Activated T-helper 17 cell treated with anti-CD3 and anti-CD28 coated beads, Interleukin-2, amount 50 U/mL, for 72 hours (primary cell): ENCODE measurements around the gene RAB11FIP2. TPM values are rescaled to one million over a fixed set of nuclear protein-coding genes. Genes with fewer than 3 reads are reported as not detected.

ENCODE experiments used
- ATAC-seq: fragments of 150-1000 bp; cut with Tn5 transposase; replicated peaks from 2 replicates; pipeline ENCODE4 v1.10.0; 2021; ENCODE audit warnings: mild to moderate bottlenecking, moderate library complexity
- H3K27ac Mint-ChIP-seq: one replicate; pipeline ENCODE4 v1.8.0; 2022; ENCODE audit warnings: mixed read lengths
- H3K27me3 Mint-ChIP-seq: one replicate; pipeline ENCODE4 v1.8.0; 2022; ENCODE audit warnings: mixed read lengths
- H3K36me3 Mint-ChIP-seq: one replicate; pipeline ENCODE4 v1.8.0; 2022; ENCODE audit warnings: low read depth, mild to moderate bottlenecking, mixed read lengths
- H3K4me1 Mint-ChIP-seq: one replicate; pipeline ENCODE4 v1.8.0; 2022; ENCODE audit warnings: mixed read lengths
- H3K4me3 Mint-ChIP-seq: one replicate; pipeline ENCODE4 v1.8.0; 2022; ENCODE audit warnings: mild to moderate bottlenecking, mixed read lengths
- H3K9me3 Mint-ChIP-seq: one replicate; pipeline ENCODE4 v1.8.0; 2022; ENCODE audit warnings: mixed read lengths
- total RNA-seq, 2 donors: library from RNA; stranded (reverse); gene quantifications; one replicate each; pipeline ENCODE4 v1.2.3, GENCODE V29; 2022

The RAB11FIP2 gene
- total RNA-seq, 2 donors from 2014 or later = 9.4 to 12.6 TPM

DNA sequence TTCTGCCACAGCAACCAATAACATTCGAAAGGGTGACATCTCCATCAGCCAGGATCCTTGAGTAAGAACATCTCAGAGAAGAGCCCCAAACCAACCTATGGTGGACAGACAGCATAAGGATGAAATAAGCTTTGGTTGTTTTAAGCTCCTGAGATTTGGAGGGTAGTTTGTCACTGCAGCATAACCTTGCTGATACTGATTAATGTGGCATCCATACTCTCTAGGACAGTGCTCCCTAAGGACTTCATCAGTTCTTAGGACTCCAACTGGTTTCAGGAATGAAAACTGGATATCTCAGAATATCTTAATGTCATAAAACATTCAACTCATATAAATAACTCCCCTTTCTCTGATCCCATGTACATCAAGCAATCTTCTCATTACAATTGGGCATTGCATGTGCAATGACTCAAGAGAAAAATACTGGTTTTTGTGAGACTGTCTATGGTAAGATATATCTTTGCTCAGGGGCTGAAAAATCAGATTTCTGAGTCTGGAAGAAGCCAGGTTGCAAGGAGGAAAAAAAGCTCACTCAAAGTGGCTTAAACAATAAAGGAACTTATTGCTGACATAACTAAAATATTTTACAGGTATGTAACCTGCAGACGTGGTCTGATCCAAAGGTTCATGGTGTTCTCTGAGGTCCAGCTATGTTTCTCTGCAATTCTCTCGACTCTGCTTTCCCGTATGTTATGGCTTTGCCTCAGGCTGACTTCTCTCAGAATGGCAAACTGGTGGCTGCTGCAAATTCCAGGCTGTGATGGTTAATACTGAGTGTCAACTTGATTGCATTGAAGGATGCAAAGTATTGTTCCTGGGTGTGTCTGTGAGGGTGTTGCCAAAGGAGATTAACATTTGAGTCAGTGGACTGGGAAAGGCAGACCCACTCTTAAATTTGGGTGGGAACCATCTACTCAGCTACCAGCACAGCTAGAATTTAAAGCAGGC, 65.7 kb downstream of the RAB11FIP2 start:
- H3K4me3 Mint-ChIP-seq = no peak overlapping the region

DNA sequence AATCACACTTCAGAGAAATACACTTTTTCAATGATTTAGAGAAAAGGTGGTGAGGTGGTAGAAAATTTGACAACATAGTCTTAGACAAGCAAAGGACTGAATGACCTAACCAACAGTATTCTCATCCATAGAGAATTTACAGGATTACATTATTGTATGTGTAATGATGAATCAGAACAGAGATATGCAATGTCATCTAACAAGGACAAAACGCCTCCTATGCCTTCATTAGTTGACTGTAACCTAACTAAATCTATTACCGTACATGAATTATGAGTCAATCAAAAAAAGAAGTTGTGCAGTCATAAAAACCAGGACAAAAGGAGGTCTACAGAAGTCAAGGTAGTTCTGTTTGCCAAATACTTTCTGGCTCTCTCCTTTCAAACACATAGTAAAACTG, 66.5 kb downstream of the RAB11FIP2 start:
- Mint-ChIP-seq H3K9me3 (no peaks in the 10 kb centered on the region), H3K4me1 (no peaks in the 10 kb centered on the region), H3K36me3 (no peaks in the 10 kb centered on the region), H3K27ac (no peak overlapping the region), H3K27me3 (peaks cover under 1% of the 10 kb centered on the region), H3K4me3 (no peak overlapping the region)
- no peak for ATAC-seq

More for the DNA sequence above, 65.7 kb downstream of the RAB11FIP2 start:
- Mint-ChIP-seq H3K4me1 (no peaks in the 10 kb centered on the region), H3K27me3 (no peaks in the 10 kb centered on the region), H3K36me3 (no peaks in the 10 kb centered on the region), H3K27ac (no peak overlapping the region), H3K9me3 (no peaks in the 10 kb centered on the region)
- no peak for ATAC-seq

DNA sequence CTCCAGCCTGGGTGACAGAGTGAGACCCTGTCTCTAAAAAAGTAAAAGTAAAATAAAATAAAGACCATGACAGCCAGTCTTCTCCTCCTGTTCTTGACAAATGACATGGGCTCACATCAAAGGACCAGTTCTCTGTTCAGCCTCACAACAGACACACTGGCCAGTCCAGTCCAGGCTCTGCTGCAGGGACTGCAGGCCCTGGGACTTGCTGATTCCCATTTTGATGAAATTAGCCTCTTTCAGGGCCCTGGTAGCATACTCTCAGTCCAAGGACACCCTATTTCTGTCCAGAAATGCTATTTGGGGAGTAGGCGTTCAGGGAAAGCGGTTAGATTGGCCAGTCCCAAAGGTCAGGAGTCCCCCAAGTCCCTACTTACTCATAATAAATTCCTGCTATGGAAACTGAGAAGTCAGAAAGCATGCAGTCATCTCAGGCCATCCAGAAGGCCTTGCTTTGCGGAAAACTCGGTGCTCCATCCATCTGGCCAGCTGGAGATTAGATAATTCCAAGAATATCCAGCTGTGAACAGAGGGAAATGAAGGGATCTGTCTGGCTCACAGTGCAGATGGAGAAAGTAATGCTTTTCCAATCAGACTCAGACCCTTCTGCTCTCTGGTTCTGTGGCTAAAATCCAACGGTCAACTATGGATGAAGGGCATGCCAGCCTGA, 74.4 kb downstream of the RAB11FIP2 start:
- H3K36me3 Mint-ChIP-seq = no peaks in the 10 kb centered on the region
- H3K27me3 Mint-ChIP-seq = peaks cover 16% of the 10 kb centered on the region
- H3K4me3 Mint-ChIP-seq = no peak overlapping the region
- H3K9me3 Mint-ChIP-seq = peaks cover 3% of the 10 kb centered on the region
- no peak overlapping the region for H3K27ac Mint-ChIP-seq
- no peak for ATAC-seq
- no peaks in the 10 kb centered on the region for H3K4me1 Mint-ChIP-seq

DNA sequence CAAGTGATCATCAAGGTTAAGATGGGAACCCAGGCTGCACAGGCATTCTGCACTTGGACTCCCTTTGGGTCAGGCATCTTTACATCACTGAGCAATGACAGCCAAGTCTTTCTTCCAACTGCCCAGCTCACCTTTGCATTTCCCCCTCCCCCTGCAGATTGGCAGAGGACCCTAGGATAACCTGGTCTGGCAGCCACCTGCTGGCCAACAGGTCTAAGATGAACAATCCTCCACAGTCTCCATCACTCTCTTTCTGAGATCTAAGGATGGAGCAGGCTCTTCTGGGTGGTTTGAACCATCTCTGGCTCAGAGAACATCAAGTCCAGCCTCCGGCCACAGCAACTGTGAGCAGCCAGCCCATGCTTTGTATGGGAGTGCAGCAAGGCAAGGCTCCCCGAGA, 75.8 kb downstream of the RAB11FIP2 start:
- no peak overlapping the region for H3K4me3 Mint-ChIP-seq
- no peak for ATAC-seq
- H3K9me3 Mint-ChIP-seq = peaks cover 3% of the 10 kb centered on the region
- H3K4me1 Mint-ChIP-seq = no peaks in the 10 kb centered on the region
- H3K27me3 Mint-ChIP-seq = peaks cover 19% of the 10 kb centered on the region
- no peaks in the 10 kb centered on the region for H3K36me3 Mint-ChIP-seq
- no peak overlapping the region for H3K27ac Mint-ChIP-seq

DNA sequence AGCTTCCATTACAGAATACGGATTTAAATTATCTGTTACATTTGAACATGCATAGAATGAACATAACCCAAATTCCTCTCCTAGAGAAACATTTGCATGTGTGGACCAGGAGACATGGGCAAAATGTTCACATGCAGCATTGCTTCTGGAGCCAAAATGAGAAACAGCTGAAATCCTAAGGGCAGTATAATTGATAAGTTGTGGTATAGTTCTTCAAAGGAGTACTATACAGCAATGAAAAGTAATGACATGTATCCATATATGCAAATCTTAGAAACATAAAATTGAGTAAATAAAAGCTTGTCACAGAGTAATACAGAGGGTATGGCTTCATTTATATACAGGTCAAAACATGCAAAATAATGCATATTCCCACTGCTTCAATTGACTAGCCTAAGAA, 77.1 kb downstream of the RAB11FIP2 start:
- no peak for ATAC-seq
- H3K4me1 Mint-ChIP-seq = no peaks in the 10 kb centered on the region
- no peak overlapping the region for H3K27ac Mint-ChIP-seq
- H3K27me3 Mint-ChIP-seq = peaks cover 16% of the 10 kb centered on the region
- H3K4me3 Mint-ChIP-seq = no peak overlapping the region
- peaks cover 3% of the 10 kb centered on the region for H3K9me3 Mint-ChIP-seq
- H3K36me3 Mint-ChIP-seq = no peaks in the 10 kb centered on the region

DNA sequence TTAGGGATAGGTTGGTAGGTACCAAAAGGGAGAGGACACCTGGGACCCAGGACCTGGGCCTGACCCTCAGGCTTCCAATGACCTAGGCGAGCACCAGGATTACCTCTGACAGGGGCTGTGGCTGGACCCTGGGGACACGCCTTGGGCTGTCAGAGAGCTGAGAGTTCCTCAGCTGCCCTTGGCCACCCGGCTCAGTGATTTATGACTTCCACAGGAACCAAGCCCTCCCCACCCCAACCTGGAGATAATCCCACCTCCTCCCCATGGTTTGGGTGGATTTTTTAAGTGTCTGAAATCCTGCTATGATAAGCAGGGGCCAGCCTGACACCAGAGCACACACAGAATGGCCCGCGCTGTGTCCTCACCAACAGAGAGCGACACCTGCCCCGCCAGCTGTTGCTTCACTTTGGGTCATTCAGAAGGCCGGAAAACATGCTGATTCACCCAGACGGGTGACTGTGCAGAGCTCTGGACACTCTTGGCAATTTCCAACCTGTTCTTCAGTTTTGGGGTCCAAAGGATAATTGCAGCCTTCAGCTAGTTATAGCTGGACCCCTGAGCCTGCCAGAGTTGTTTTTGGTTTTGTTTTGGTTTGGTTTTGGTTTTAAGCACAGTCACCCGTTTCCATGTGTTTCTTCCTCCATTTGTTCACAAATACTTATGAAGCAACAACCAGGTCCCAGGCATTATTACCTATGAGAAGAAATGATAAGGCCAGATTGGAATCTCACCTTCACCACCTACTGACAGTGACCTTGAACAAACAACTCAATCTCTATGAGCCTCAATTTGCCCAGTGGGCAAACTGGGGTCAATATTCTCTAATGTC, 78.2 kb downstream of the RAB11FIP2 start:
- Mint-ChIP-seq H3K27me3 (peaks cover 16% of the 10 kb centered on the region), H3K9me3 (peaks cover 3% of the 10 kb centered on the region), H3K4me1 (no peaks in the 10 kb centered on the region), H3K27ac (no peak overlapping the region), H3K36me3 (no peaks in the 10 kb centered on the region), H3K4me3 (no peak overlapping the region)
- no peak for ATAC-seq

DNA sequence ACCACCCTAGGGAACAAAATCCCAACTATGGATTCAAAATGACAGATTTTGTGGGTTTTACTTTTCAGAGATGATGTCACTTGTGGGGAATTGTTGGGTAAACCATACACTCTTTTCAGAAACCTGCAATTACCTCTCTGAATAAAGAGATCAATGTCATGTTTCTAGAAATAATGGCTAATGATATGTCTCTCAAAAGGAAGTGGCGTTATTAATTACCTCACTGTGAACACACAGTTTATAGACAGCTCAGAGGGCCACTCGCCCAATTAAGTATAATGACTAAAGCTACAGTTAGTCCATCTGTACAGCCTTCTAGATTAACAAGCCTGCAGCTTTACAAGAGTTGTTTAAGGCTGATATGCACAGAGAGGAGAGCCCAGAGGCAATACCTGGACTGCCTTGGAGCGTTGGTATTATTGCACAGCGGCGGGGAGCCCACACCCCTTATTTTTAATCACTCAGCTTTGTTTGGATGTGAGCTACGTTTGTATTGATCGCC, 79.5 kb downstream of the RAB11FIP2 start:
- no peaks in the 10 kb centered on the region for H3K36me3 Mint-ChIP-seq
- peaks cover 19% of the 10 kb centered on the region for H3K27me3 Mint-ChIP-seq
- ATAC-seq = no peak

DNA sequence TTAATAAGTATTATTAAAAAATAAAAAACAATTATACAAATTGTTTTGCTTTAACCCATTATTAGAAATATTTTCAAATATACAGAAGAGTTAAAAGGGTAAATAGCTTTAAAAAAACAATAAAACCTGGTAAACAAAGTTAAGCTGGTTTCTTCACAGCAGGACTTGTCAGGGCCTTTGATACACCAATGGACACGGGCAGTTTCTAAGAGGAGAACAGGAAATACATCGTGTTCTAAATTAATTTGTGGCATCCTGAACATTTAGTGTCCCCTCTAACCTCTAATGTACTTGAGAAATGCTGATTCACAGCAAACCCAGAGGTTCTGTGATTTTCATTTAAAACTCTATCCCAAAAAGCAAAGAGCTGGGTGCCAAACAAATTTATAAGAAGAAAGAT, 80.8 kb downstream of the RAB11FIP2 start:
- no peak overlapping the region for H3K27ac Mint-ChIP-seq
- peaks cover 3% of the 10 kb centered on the region for H3K9me3 Mint-ChIP-seq
- ATAC-seq = no peak
- H3K27me3 Mint-ChIP-seq = peaks cover 22% of the 10 kb centered on the region
- no peaks in the 10 kb centered on the region for H3K36me3 Mint-ChIP-seq
- H3K4me1 Mint-ChIP-seq = no peaks in the 10 kb centered on the region
- H3K4me3 Mint-ChIP-seq = no peak overlapping the region

More for the DNA sequence above, 79.5 kb downstream of the RAB11FIP2 start:
- no peak overlapping the region for H3K27ac Mint-ChIP-seq
- peaks cover 3% of the 10 kb centered on the region for H3K9me3 Mint-ChIP-seq
- no peak overlapping the region for H3K4me3 Mint-ChIP-seq
- no peaks in the 10 kb centered on the region for H3K4me1 Mint-ChIP-seq

DNA sequence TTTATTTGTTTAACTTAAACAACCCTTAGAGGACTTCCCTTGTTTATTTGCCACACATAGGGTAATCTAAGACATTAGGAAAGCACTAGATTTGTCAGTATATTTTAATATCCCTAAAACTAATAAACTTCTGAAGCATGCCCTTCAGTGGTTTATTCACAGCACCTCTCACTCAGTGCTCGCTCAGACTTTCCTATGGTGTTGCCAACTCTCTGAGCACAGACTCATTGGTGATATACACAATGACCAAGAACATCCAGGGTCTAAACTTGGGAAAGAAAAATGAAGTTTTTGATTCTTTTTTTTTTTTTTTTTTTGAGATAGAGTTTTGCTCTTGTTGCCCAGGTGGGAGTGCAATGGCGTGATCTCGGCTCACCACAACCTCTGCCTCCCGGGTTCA, 82.2 kb downstream of the RAB11FIP2 start:
- ATAC-seq = no peak
- no peak overlapping the region for H3K27ac Mint-ChIP-seq
- H3K36me3 Mint-ChIP-seq = no peaks in the 10 kb centered on the region
- peaks cover 24% of the 10 kb centered on the region for H3K27me3 Mint-ChIP-seq
- H3K4me3 Mint-ChIP-seq = no peak overlapping the region
- H3K4me1 Mint-ChIP-seq = no peaks in the 10 kb centered on the region
- H3K9me3 Mint-ChIP-seq = no peaks in the 10 kb centered on the region

DNA sequence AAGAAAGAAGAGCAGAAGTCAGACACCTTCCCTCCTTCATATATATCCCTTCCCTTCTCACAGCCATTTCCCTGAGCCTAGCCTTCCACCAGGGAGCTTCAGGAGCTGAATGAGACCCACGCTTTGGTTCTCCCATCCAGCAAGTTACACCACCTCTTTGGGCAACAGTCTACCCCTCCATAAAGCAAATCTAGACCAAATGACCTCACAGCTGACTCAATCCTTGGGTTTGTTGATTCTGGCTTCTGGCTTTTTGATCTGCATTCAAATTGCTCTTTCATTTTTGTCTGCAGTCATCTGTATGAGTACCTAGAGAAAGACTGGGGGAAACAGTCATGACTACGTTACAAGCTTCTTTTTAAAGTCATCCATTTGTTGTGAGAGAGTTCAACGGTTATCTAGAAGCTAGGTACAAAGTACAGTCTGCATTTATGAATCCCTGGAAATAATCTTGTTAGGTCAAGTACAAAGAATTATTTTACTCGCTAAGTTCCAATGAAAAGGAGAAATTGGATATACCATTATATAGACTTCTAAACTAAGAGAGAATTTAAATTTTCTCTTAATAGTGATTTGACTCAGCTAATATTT, 86.3 kb downstream of the RAB11FIP2 start:
- peaks cover 24% of the 10 kb centered on the region for H3K27me3 Mint-ChIP-seq
- no peaks in the 10 kb centered on the region for H3K9me3 Mint-ChIP-seq
- no peaks in the 10 kb centered on the region for H3K36me3 Mint-ChIP-seq
- no peak overlapping the region for H3K4me3 Mint-ChIP-seq
- no peak for ATAC-seq
- H3K27ac Mint-ChIP-seq = no peak overlapping the region
- H3K4me1 Mint-ChIP-seq = no peaks in the 10 kb centered on the region

DNA sequence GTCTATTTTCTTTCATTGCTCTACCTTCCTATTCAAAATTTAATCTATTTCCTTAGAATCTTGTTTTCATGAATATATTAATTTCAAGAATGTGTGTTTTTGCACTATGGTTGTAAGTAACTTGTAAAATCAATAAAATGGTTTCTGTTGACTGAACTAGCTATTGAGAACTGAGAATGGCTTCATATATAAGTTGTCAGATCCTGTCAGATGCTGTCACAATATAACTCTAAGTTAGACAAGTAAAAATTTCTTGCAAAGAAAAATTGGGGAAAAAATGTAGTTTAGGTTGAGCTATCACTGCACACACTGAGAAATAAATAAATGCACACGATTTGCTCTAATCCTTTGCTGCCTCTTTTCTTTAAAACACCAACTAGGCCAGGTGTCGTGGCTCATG, 89.8 kb downstream of the RAB11FIP2 start:
- peaks cover 4% of the 10 kb centered on the region for H3K4me1 Mint-ChIP-seq
- H3K27me3 Mint-ChIP-seq = peaks cover 28% of the 10 kb centered on the region
- no peaks in the 10 kb centered on the region for H3K36me3 Mint-ChIP-seq
- ATAC-seq = no peak
- no peak overlapping the region for H3K4me3 Mint-ChIP-seq
- no peaks in the 10 kb centered on the region for H3K9me3 Mint-ChIP-seq
- H3K27ac Mint-ChIP-seq = no peak overlapping the region

DNA sequence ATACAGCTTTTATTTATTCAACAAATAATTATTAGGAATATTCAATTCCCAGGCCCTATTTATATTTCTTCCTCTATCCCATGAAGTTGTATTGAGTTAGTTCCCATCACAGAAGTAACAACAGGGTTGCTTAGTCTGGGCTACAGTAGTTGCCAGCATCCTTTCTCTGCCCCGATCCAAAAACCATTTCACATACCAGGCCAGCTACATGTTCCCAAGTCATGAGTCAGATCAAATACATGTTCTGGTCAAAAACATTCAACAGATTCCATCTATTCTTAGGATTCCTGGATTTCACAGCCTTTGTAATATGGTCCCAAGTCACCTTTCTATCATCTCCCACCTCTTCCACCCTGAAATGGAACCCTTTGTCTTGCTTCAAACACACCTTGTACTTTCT, 91.6 kb downstream of the RAB11FIP2 start:
- Mint-ChIP-seq H3K9me3 (no peaks in the 10 kb centered on the region), H3K27me3 (peaks cover 24% of the 10 kb centered on the region), H3K27ac (no peak overlapping the region), H3K36me3 (no peaks in the 10 kb centered on the region), H3K4me1 (peaks cover 4% of the 10 kb centered on the region), H3K4me3 (no peak overlapping the region)
- no peak for ATAC-seq
